HEK293T (cell line): ENCODE data around the gene GRIA3.

ENCODE experiments used
- ARNT ChIP-seq: fragments of 450-650 bp; IDR thresholded peaks from 2 replicates; pipeline ENCODE4 v1.6.1; 2017; ENCODE audit warnings: mild to moderate bottlenecking
- BHLHE40 ChIP-seq: fragments of 450-650 bp; IDR thresholded peaks from 2 replicates; pipeline ENCODE4 v1.6.1; 2016; ENCODE audit warnings: mild to moderate bottlenecking, moderate library complexity, borderline replicate concordance
- ELF4 ChIP-seq: fragments of 450-650 bp; IDR thresholded peaks from 2 replicates; pipeline ENCODE4 v1.6.1; 2017; ENCODE audit warnings: antibody characterized with exemption
- FOXA1 ChIP-seq: fragments of 450-650 bp; IDR thresholded peaks from 2 replicates; pipeline ENCODE4 v1.6.1; 2016; ENCODE audit warnings: mild to moderate bottlenecking
- FOXK2 ChIP-seq: fragments of 450-650 bp; IDR thresholded peaks from 2 replicates; pipeline ENCODE4 v1.6.1; 2016; ENCODE audit warnings: mild to moderate bottlenecking
- FOXM1 ChIP-seq: fragments of 450-650 bp; IDR thresholded peaks from 2 replicates; pipeline ENCODE4 v1.6.1; 2017; ENCODE audit warnings: mild to moderate bottlenecking, borderline replicate concordance
- HDGF ChIP-seq: fragments of 450-650 bp; IDR thresholded peaks from 2 replicates; pipeline ENCODE4 v1.6.1; 2017; ENCODE audit warnings: antibody characterized with exemption, borderline replicate concordance
- L3MBTL2 ChIP-seq: fragments of 450-650 bp; conservative IDR thresholded peaks from 2 replicates; pipeline ENCODE4 v1.6.1; 2016; ENCODE audit warnings: mild to moderate bottlenecking
- NFRKB ChIP-seq: fragments of 450-650 bp; IDR thresholded peaks from 2 replicates; pipeline ENCODE4 v1.6.1; 2016; ENCODE audit warnings: mild to moderate bottlenecking, moderate library complexity
- SP1 ChIP-seq: fragments of 450-650 bp; IDR thresholded peaks from 2 replicates; pipeline ENCODE4 v1.6.1; 2017
- SUZ12 ChIP-seq: fragments of 450-650 bp; IDR thresholded peaks from 2 replicates; pipeline ENCODE4 v1.6.1; 2016; ENCODE audit warnings: mild to moderate bottlenecking
- TARDBP ChIP-seq: fragments of 450-650 bp; IDR thresholded peaks from 2 replicates; pipeline ENCODE4 v1.6.1; 2016
- ZNF384 ChIP-seq: fragments of 450-650 bp; IDR thresholded peaks from 2 replicates; pipeline ENCODE4 v1.6.1; 2016
- TF ChIP-seq, protein P1 (sequence below): fragments of 450-650 bp; IDR thresholded peaks from 2 replicates; pipeline ENCODE4 v1.6.1; 2016

DNA sequence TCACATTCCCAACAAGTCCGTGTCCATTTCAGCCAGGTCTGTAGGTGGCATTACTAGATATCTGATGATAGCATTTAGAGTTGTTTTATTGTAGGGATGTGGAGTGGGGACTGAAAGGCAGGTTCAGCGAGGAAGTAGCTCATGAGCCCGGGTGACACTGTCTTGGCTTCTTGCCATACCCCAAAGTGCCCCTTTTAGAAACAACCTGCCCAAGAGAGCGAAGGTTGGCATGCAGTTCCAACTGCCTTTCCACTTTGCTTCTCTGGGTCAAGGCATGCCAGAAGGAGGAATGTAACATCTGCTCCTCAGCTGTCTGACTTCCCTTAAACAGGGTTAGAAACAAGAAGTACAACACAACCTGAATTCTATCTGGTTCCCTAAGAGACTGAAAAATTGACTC, 9.0 kb downstream of the GRIA3 start:
- TF ChIP-seq SUZ12: no peak
- TF ChIP-seq FOXM1: no peak
- no peak for TF ChIP-seq ARNT
- no peak for TF ChIP-seq TARDBP
- no peak for TF ChIP-seq HDGF
- TF ChIP-seq SP1: no peak
- no peak for TF ChIP-seq BHLHE40
- TF ChIP-seq, protein P1, sequence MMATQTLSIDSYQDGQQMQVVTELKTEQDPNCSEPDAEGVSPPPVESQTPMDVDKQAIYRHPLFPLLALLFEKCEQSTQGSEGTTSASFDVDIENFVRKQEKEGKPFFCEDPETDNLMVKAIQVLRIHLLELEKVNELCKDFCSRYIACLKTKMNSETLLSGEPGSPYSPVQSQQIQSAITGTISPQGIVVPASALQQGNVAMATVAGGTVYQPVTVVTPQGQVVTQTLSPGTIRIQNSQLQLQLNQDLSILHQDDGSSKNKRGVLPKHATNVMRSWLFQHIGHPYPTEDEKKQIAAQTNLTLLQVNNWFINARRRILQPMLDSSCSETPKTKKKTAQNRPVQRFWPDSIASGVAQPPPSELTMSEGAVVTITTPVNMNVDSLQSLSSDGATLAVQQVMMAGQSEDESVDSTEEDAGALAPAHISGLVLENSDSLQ: no peak
- TF ChIP-seq L3MBTL2: no peak
- no peak for TF ChIP-seq FOXK2
- no peak for TF ChIP-seq ZNF384
- TF ChIP-seq FOXA1: no peak
- TF ChIP-seq NFRKB: no peak
- TF ChIP-seq ELF4: no peak
